Body of pancreas (tissue), 4 donors: Measurements from ENCODE around the gene PMM2. TPM values are rescaled to one million over a fixed set of nuclear protein-coding genes. Genes with fewer than 3 reads are reported as not detected.

ENCODE experiments used
- ATAC-seq: fragments of 150-250 bp; one replicate; pipeline ENCODE4 v1.9.1; 2016
- DNase-seq, 4 donors: peaks; one replicate each; pipeline ENCODE4 v3.0.0-alpha.2; 2019
- H3K27ac ChIP-seq, 4 donors: fragments of 200-600 bp; sonication (generic); 1 replicate in 3 of 4; 2 replicates in 1 of 4; pipeline versions ENCODE4 v1.5.1 to v1.6.1; 2016 to 2019; ENCODE audit warnings: mild to moderate bottlenecking in 1 of 4, mixed read lengths in 1 of 4, moderate library complexity in 1 of 4
- H3K27me3 ChIP-seq, 2 donors: fragments of 200-600 bp; sonication (generic); one replicate each; pipeline ENCODE4 v1.6.0; 2016; ENCODE audit warnings: mild to moderate bottlenecking in 1 of 2
- H3K36me3 ChIP-seq, 2 donors: fragments of 200-600 bp; sonication (generic); replicated peaks in 1 of 2; 2 replicates each; pipeline ENCODE4 v1.5.1; 2016; ENCODE audit warnings: low read depth in 2 of 2; ENCODE audit not compliant: insufficient read depth in 1 of 2
- H3K4me1 ChIP-seq: fragments of 200-600 bp; sonication (generic); one replicate; pipeline ENCODE4 v1.6.0; 2016
- H3K4me3 ChIP-seq, 2 donors: fragments of 200-600 bp; sonication (generic); 1 replicate in 1 of 2; 2 replicates in 1 of 2; pipeline ENCODE4 v1.5.1; 2016 to 2019
- H3K9me3 ChIP-seq, 3 donors: fragments of 200-600 bp; sonication (generic); 1 replicate in 2 of 3; 2 replicates in 1 of 3; pipeline ENCODE4 v1.5.1; 2016
- CTCF ChIP-seq, 7 experiments: fragments of 450-650 bp in 4 of 7; fragments of 200-600 bp in 3 of 7; sonication (generic) in 3 of 7; IDR thresholded peaks; one replicate each; pipeline ENCODE4 v1.5.1; 2016 to 2019; ENCODE audit warnings: antibody characterized with exemption in 7 of 7
- POLR2A ChIP-seq, 3 donors: fragments of 450-650 bp; IDR thresholded peaks; one replicate each; pipeline ENCODE4 v1.6.1; 2016; ENCODE audit warnings: antibody characterized with exemption in 3 of 3, mild to moderate bottlenecking in 2 of 3
- whole genome bisulfite sequencing, 2 donors: methylation state at CpG; one replicate each; pipeline ENCODE4 v1.1.5; 2017; 5-methylcytosine and 5-hydroxymethylcytosine counted together
- intact Hi-C: fragments of 100-400 bp; cut with DNase I; formaldehyde crosslinking; loops from one replicate; pipeline ENCODE4 v1.15.1; 2023
- total RNA-seq, 2 donors: library from RNA; depleted of rRNA; stranded (reverse); fragments of >200 nt; gene quantifications; one replicate each; pipeline ENCODE4 v1.1.0, GENCODE V29; 2016

Gene PMM2
- total RNA-seq, 2 donors from 2014 or later = 34.8 to 127 TPM

DNA sequence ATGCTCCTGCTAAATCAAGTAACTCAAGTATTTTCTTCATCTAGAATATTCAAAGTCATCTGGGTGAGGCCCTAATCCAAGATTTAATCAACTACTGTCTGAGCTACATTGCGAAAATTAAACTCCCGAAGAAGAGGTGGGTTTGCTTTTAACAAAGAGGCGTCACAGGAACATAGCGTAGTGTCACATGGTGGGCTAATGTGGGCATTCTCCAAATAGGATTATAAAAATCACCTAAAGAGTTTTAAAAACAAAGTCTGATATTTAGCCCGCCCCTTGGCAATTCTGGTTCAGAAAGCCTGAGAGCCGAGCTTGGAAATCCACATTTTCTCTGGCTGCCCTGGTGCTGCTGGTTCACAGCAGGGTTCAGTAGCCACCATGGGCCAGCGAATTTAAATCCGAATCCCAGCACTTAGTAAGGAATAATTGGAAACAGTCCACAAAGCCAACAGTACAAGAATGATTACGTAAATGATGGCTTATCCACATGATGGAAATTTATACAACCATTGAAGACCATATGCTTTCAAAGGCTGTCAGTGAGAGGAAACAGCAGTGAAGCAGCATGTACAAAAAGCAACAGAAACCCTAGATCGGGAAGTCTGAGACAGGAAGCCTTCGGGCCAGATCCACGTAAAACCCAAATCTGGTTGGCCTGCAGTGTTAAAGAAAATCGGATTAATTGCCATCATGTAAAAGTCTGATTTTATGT, 8.8 kb downstream of the PMM2 start:
- ATAC-seq = peak; percentile 24
- intact Hi-C loops = loop anchor here (10.0 kb wide), 1 partner anchor 48 kb away; no protein-coding TSS in a partner anchor
- Histone ChIP-seq H3K4me1 (peaks cover 27% of the 10 kb centered on the region), H3K27me3 (no peaks in the 10 kb centered on the region), H3K9me3 (no peaks in the 10 kb centered on the region), H3K27ac (peak overlapping the region in 1 of 4 donors; percentile 62), H3K4me3 (no peak overlapping the region), H3K36me3 (peaks cover 5 to 49% of the 10 kb centered on the region in 2 donors)
- TF ChIP-seq POLR2A (IDR thresholded peaks at IDR 0.05) (no peak), CTCF (IDR thresholded peaks at IDR 0.05) (no peak)
- no peak for DNase-seq
- 66 to 77% methylated on average over 13 of the region's 13 CpGs for WGBS, 2 donors

- H3K36me3 ChIP-seq = peaks cover 5 to 54% of the 10 kb centered on the region in 2 donors
- ATAC-seq = no peak
Observed at GRCh38 chr16:8807189-8807588, 9.6 kb downstream of the PMM2 start.

GRCh38 chr16:8808009-8808408, 10.4 kb downstream of the PMM2 start:
- peaks cover 7 to 56% of the 10 kb centered on the region in 2 donors for H3K36me3 ChIP-seq
- H3K27ac ChIP-seq = peak overlapping the region in 2 of 4 donors; percentile 13 to 35
- peaks cover 20% of the 10 kb centered on the region for H3K4me1 ChIP-seq
- DNase-seq (peak in 1 of 4 donors; percentile 33), ATAC-seq (no peak)
- TF ChIP-seq POLR2A (IDR thresholded peaks at IDR 0.05) = no peak
- no peak for TF ChIP-seq CTCF (IDR thresholded peaks at IDR 0.05)
- intact Hi-C loops = loop anchor here (10.0 kb wide), 1 partner anchor 47 kb away; no protein-coding TSS in a partner anchor
- no peaks in the 10 kb centered on the region for H3K9me3 ChIP-seq
- WGBS, 2 donors = 46 to 58% methylated on average over 3 of the region's 3 CpGs
- no peaks in the 10 kb centered on the region for H3K27me3 ChIP-seq
- H3K4me3 ChIP-seq = no peak overlapping the region

More at GRCh38 chr16:8807189-8807588, 9.6 kb downstream of the PMM2 start:
- Histone ChIP-seq H3K4me3 (no peak overlapping the region), H3K4me1 (peaks cover 20% of the 10 kb centered on the region), H3K27me3 (no peaks in the 10 kb centered on the region), H3K9me3 (no peaks in the 10 kb centered on the region), H3K27ac (peak overlapping the region in 2 of 4 donors; percentile 13 to 62)
- intact Hi-C loops = loop anchor here (10.0 kb wide), 1 partner anchor 48 kb away; no protein-coding TSS in a partner anchor
- 60 to 69% methylated on average over 5 of the region's 5 CpGs for WGBS, 2 donors
- TF ChIP-seq CTCF (IDR thresholded peaks at IDR 0.05) (no peak), POLR2A (IDR thresholded peaks at IDR 0.05) (no peak)
- DNase-seq = peak in 3 of 4 donors; percentile 17 to 37 (median 22)

GRCh38 chr16:8808613-8809353, 11.1 kb downstream of the PMM2 start:
- peak in 3 of 4 donors; percentile 16 to 35 (median 34) for DNase-seq
- no peak overlapping the region for H3K4me3 ChIP-seq
- intact Hi-C loops = loop anchor here (10.0 kb wide), 1 partner anchor 46 kb away; no protein-coding TSS in a partner anchor
- TF ChIP-seq CTCF (IDR thresholded peaks at IDR 0.05) = no peak
- no peak for TF ChIP-seq POLR2A (IDR thresholded peaks at IDR 0.05)
- H3K27ac ChIP-seq = peak overlapping the region in 1 of 4 donors; percentile 35
- no peaks in the 10 kb centered on the region for H3K27me3 ChIP-seq
- ATAC-seq = no peak
- WGBS, 2 donors = 35 to 63% methylated on average over 11 of the region's 11 CpGs
- H3K9me3 ChIP-seq = no peaks in the 10 kb centered on the region
- H3K4me1 ChIP-seq = peaks cover 20% of the 10 kb centered on the region
- H3K36me3 ChIP-seq = peaks cover 9 to 57% of the 10 kb centered on the region in 2 donors
